Measurements from ENCODE around the gene NGF.

NGF gene

GRCh38 chr1:115332813-115333608, 5.0 kb downstream of the NGF start:
- TF ChIP-seq, protein P1, sequence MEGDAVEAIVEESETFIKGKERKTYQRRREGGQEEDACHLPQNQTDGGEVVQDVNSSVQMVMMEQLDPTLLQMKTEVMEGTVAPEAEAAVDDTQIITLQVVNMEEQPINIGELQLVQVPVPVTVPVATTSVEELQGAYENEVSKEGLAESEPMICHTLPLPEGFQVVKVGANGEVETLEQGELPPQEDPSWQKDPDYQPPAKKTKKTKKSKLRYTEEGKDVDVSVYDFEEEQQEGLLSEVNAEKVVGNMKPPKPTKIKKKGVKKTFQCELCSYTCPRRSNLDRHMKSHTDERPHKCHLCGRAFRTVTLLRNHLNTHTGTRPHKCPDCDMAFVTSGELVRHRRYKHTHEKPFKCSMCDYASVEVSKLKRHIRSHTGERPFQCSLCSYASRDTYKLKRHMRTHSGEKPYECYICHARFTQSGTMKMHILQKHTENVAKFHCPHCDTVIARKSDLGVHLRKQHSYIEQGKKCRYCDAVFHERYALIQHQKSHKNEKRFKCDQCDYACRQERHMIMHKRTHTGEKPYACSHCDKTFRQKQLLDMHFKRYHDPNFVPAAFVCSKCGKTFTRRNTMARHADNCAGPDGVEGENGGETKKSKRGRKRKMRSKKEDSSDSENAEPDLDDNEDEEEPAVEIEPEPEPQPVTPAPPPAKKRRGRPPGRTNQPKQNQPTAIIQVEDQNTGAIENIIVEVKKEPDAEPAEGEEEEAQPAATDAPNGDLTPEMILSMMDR (conservative IDR thresholded peaks at IDR 0.05), result no peak
- TF ChIP-seq ZFX (IDR thresholded peaks at IDR 0.05), result no peak
- H3K27ac ChIP-seq, result no peak overlapping the region

- TF ChIP-seq ZFX (IDR thresholded peaks at IDR 0.05), result no peak
- TF ChIP-seq, protein P1 (conservative IDR thresholded peaks at IDR 0.05), result no peak
- H3K27ac ChIP-seq, result no peak overlapping the region
These were observed 6.3 kb downstream of the NGF start for GRCh38 chr1:115331558-115332331.

DNA sequence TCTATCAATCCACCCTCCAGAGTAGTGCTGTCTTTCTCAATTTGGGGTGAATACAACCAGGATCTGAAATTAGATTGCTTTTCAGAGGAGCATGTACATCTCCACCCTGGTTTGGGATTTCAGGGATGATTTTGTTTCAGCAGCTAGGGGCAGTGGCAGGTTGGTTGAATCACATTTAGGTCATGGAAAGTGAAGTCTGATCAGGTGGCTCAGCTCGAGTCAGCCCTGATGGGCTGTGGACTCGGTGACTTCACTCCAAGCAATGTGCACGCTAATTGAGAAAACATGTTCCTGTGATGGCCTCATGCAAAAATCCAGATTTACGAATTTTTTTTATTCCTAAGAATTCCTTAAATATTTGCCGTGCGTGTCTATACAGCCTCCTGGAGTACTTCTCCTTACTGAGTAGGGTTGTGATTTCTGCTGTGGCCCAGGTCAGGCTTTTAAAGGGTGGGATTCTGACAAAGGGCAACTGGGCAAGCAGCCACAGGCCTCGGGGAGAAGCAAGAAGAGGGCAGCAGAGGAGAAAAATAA, 7.5 kb downstream of the NGF start:
- TF ChIP-seq ZFX (IDR thresholded peaks at IDR 0.05), result no peak
- TF ChIP-seq, protein P1 (conservative IDR thresholded peaks at IDR 0.05), result no peak
- no peak overlapping the region for H3K27ac ChIP-seq

GRCh38 chr1:115329965-115330364, 8.1 kb downstream of the NGF start:
- TF ChIP-seq, protein P1 (conservative IDR thresholded peaks at IDR 0.05), result no peak
- no peak for TF ChIP-seq ZFX (IDR thresholded peaks at IDR 0.05)
- no peak overlapping the region for H3K27ac ChIP-seq

DNA sequence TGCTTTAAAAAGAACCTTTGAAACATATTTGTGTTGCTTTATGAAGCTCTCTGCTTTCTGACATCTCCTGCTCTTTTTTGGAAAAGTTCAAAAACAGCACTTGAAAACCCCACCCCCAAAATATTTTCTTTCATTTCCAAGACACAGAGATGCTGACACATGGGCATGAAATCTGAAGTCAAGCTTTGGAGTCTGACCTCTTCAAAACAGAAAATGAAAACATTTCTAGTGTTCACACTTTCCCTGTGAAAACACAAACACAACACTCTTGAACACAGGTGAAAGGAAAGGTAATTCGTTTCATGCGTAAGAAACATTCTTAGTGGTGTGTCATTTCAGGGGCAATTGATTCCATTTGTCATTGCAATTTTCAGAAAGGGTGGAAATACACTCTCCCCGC, 10.8 kb downstream of the NGF start:
- no peak for TF ChIP-seq ZFX (IDR thresholded peaks at IDR 0.05)
- TF ChIP-seq, protein P1 (conservative IDR thresholded peaks at IDR 0.05), result no peak
- H3K27ac ChIP-seq, result no peak overlapping the region

DNA sequence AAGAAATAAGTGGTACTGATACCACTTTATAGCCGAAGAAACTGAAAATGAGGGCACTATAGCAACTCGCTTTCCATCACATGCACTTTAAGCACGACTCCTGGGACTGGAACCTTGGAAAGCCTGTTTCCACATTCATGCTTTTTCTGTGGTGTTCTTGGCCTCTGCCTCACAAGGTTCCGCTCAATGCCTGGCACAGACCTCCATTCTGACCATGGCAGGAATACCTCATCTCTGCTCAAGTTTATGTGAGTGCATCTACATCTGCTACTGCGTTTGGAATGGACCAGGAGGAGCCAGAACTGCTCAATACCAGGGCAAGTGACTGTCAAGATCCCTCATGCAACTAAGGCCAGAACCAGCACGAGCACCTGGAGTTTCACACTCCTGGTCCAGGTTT, 11.6 kb downstream of the NGF start:
- TF ChIP-seq ZFX (IDR thresholded peaks at IDR 0.05), result no peak
- TF ChIP-seq, protein P1 (conservative IDR thresholded peaks at IDR 0.05), result no peak
- H3K27ac ChIP-seq, result no peak overlapping the region

- H3K27ac ChIP-seq, result no peak overlapping the region
- TF ChIP-seq ZFX (IDR thresholded peaks at IDR 0.05), result no peak
- TF ChIP-seq, protein P1 (conservative IDR thresholded peaks at IDR 0.05), result no peak
These were observed 12.2 kb downstream of the NGF start for GRCh38 chr1:115325874-115326273.
